Ishikawa (cell line): ENCODE results near the gene PP2D1.

ENCODE experiments used
- MAX ChIP-seq: IDR thresholded peaks from 2 replicates; pipeline ENCODE4 v1.6.1; 2012
- REST ChIP-seq: IDR thresholded peaks from 2 replicates; pipeline ENCODE4 v1.6.1; 2012; ENCODE audit warnings: low read depth, mild to moderate bottlenecking
- TAF1 ChIP-seq: IDR thresholded peaks from 2 replicates; pipeline ENCODE4 v1.6.1; 2012; ENCODE audit warnings: low read depth, mild to moderate bottlenecking
- TCF12 ChIP-seq: IDR thresholded peaks from 2 replicates; pipeline ENCODE4 v1.6.1; 2012; ENCODE audit warnings: low read depth
- TEAD4 ChIP-seq: IDR thresholded peaks from 2 replicates; pipeline ENCODE4 v1.6.1; 2012
- YY1 ChIP-seq: IDR thresholded peaks from 2 replicates; pipeline ENCODE4 v1.6.1; 2012; ENCODE audit warnings: low read depth

- no peak for TF ChIP-seq TAF1
- no peak for TF ChIP-seq REST
- TF ChIP-seq YY1, result no peak
- TF ChIP-seq MAX, result no peak
- no peak for TF ChIP-seq TCF12
- no peak for TF ChIP-seq TEAD4
Measured at GRCh38 chr3:19972054-19972453, 40.0 kb downstream of the PP2D1 start.
